Effector CD4-positive, alpha-beta T cell (primary cell): ENCODE data around the gene STRBP.

Experiments used
- DNase-seq: peaks from one replicate; pipeline ENCODE4 v3.0.0-alpha.2; 2020

Gene STRBP

GRCh38 chr9:123091459-123091858 lies 176.9 kb downstream of the STRBP start:
- DNase-seq, result no peak

DNA sequence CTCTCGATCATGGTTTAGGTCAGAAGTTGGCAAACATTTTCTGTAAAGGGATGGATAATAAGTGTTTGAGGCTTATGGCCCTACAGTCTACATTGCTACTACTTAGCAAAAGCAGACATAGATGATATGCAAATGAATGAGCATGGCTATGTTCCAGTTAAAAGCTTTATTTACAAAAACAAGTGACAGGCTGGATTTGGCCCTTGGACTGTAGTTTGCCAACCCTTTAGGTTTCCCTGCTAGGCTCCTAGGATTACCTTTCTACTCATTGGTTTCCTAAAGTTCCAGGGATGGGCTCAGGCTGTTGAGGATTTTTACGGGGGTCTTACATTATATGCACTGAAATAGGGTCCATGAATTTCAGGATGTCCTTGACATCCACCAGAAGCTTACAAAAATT lies 177.4 kb downstream of the STRBP start:
- no peak for DNase-seq

DNA sequence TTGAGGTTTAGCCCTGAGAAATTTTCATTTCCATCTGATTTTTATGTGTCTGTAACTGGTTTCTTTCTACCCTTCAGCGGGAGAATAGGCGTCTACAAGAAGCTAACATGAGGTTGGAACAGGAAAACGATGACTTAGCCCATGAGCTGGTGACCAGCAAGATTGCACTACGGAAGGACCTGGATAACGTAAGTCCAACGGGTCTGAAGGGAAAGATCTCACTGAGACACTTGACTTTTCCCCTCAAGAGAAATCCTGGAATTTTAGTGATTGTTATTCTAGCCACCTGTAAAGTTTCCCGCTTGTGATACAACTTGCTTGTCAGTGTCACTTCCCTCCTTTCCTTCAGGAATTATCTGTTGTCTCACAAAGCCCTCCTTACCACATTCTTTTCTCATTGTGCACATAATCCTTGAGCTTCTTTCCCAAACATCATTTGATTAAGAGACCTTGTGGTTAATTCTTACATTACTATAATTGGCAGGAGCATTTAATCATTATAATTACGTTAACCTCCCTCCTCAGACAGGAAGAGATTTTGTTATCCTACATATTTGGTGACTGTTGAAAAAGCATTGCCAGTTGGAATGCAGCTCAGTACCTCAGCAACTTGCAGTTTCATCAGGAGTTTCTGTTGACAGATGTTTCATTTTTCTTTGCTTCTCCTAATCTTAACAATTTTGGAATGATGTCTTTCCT lies 178.0 kb downstream of the STRBP start:
- no peak for DNase-seq

DNA sequence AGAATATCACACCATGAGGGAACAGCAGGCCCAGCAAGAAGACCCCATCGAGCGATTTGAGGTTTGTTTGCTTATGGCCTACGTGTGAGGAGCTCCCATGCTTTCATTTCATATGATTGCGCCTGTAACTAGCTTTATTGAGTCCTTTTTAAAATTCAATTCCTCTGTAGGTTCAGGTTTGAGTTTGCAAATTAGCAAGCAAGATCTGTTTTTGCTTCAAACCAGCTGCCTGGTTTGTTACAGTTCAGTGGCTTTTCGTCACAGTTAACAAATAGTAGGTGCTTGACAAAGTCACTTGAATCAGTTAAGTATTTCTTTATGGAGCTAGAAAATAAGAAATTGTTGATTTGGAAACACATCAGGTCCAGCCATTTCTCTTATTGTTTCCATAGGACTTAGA lies 178.6 kb downstream of the STRBP start:
- DNase-seq, result no peak

DNA sequence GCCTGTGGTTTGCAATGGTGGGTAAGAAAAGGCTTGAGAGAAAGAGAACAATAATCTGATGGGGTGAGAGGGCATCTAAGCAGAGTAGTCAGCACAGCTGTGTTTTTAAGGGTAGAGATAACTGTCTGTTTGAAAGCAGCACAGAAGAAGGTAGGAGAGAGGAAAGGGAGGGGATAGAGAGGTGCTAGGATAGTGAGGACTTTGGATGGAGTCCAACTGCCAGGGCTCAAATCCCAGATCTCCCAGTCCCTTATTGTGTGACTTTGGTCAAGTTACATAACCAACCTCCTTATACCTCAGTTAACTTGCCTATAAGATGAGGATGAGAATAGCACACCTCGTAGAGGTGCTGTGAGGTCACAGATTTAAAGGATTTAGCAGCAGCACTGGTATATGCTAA lies 179.3 kb downstream of the STRBP start:
- DNase-seq, result no peak

GRCh38 chr9:123087359-123087888 lies 181.0 kb downstream of the STRBP start:
- no peak for DNase-seq

DNA sequence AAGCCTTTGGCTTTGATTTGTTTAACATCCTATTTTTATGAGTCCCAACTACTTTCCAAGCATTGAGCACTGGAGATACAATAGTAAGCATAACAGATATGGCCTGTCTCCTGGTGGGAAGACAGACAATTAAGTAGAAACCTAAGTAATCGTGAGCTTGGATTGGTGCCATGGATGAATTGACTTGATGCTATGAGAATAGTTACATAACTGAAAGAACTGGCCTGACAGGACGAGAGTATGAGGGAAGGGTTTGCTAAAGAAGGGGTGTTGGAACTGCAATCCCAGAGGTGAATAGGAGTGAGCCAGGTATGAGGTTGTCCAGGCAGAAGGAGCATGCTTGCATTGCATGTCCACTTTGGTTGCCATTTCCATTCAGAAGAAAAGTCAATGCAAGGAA lies 182.5 kb downstream of the STRBP start:
- no peak for DNase-seq

DNA sequence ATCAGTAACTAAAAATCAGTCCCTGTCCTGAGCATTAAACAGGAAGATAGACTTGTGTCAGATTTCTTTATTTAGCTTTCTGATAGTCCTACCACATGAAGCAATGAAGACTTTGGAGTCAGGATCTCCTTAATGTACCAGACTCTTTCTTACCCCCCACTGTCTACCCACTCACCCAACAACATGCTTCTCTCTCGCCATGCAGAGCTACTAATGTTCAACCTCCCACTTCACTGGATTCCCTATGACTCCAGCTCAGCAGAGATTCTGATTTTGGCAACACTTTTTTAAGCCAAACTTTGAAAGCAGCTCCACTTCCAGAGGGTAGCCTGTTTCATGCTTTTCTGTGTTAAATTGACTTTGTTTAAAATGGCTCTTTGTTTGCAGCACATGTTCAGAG lies 184.1 kb downstream of the STRBP start:
- DNase-seq, result no peak

DNA sequence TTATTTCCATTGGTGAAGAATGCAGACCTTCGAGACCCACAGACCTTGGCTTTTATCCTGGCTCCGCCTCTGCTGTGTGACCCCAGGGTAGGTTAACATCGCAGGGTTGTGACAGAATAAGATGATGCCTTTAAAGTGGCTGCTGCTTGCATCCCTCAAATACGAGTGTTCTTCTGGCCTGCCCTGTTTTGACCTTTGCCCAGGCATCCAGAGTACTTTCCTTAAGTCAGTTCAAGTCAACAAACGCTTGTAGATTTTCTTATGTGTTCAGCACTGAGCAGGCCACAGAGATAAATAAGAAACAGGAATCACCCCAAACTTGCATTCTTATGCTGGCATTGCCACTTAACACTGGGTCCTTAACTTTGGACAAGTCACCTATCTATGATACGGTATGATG lies 184.7 kb downstream of the STRBP start:
- no peak for DNase-seq

DNA sequence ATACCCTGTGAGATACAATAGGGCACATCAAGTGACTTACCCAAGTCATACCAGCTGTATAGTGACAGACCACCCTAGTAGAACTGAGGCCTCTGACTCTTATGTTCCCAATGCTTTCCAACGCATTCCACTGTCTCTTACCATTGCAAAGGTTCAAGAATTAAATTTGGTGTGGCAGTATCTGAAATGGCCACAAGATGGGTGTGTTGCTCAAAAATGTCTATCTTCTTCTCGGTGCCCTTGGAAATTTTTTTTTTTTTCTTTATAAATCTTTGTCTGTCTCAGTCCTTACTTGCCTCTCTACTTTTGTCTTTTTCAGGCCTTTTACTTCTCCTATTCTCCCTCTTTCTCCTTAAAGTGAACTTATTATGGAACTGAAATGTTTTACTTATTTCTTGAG lies 186.6 kb downstream of the STRBP start:
- no peak for DNase-seq

- DNase-seq, result no peak
These were observed 187.9 kb downstream of the STRBP start for GRCh38 chr9:123080444-123080843.

GRCh38 chr9:123074628-123075027 lies 193.8 kb downstream of the STRBP start:
- no peak for DNase-seq

GRCh38 chr9:123073991-123074422 lies 194.4 kb downstream of the STRBP start:
- no peak for DNase-seq

DNA sequence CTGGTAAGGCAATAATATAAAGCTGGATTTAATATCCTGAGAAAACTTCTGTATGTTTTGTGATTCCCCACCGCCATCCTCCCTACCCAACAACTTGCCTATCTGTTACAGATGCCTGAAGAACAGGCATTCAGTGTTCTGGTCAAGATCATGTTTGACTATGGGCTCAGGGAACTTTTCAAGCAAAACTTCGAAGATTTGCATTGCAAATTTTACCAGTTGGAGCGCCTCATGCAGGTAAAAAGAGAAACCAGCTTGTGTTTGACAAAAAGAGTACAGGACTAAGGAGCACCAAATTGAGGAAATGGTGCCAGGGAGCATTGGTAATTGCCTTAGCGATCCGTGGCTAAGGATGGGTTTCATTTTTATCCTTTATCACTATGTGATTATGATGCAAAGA lies 194.9 kb downstream of the STRBP start:
- no peak for DNase-seq

DNA sequence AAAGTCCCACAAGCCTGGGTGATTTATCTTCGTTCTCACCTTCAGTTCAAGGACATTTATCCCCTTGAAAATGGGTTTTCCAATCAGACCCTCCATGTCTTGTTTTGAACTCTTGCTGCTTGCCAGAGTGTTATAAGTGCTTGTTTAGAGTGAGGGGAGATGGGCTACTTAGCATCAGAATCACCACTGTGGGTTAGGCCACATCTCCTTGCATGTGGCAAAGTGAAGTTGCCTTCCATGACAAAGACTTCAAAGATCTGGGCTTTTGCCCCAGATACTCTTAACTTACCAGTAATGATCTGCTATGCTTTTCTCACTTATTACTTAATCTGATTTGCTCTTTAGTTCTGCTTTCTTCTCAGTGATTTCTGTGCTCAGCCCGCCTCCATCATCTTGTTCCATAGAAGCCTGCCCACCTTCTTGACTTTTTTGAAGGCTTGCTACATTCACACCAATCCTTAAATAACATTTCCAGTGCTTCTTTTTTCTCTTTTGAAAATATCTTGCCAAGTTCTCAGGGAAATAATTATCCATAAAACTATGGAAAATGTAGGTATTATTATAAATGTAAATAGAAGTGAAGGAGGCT lies 195.9 kb downstream of the STRBP start:
- DNase-seq, result no peak
